Ishikawa (cell line): ENCODE data around the gene DYNC1LI2.
A peak's percentile ranks its signal among the peaks of the same experiment; 100 is the strongest.

Experiments used
- CEBPB ChIP-seq: IDR thresholded peaks from 2 replicates; pipeline ENCODE4 v1.6.1; 2012
- CREB1 ChIP-seq: IDR thresholded peaks from 2 replicates; pipeline ENCODE4 v1.6.1; 2012; ENCODE audit warnings: low read depth
- EGR1 ChIP-seq: IDR thresholded peaks from 2 replicates; pipeline ENCODE4 v1.6.1; 2012
- EP300 ChIP-seq: IDR thresholded peaks from 2 replicates; pipeline ENCODE4 v1.6.1; 2012; ENCODE audit warnings: borderline replicate concordance
- FOXM1 ChIP-seq: IDR thresholded peaks from 2 replicates; pipeline ENCODE4 v1.6.1; 2012; ENCODE audit warnings: low read depth, borderline replicate concordance
- MAX ChIP-seq: IDR thresholded peaks from 2 replicates; pipeline ENCODE4 v1.6.1; 2012
- NFIC ChIP-seq: IDR thresholded peaks from 2 replicates; pipeline ENCODE4 v1.6.1; 2012
- RAD21 ChIP-seq: IDR thresholded peaks from 2 replicates; pipeline ENCODE4 v1.6.1; 2012; ENCODE audit warnings: low read depth
- TAF1 ChIP-seq: IDR thresholded peaks from 2 replicates; pipeline ENCODE4 v1.6.1; 2012; ENCODE audit warnings: low read depth, mild to moderate bottlenecking
- TCF12 ChIP-seq: IDR thresholded peaks from 2 replicates; pipeline ENCODE4 v1.6.1; 2012; ENCODE audit warnings: low read depth
- TEAD4 ChIP-seq: IDR thresholded peaks from 2 replicates; pipeline ENCODE4 v1.6.1; 2012
- YY1 ChIP-seq: IDR thresholded peaks from 2 replicates; pipeline ENCODE4 v1.6.1; 2012; ENCODE audit warnings: low read depth
- ZBTB7A ChIP-seq: IDR thresholded peaks from 2 replicates; pipeline ENCODE4 v1.6.1; 2012; ENCODE audit warnings: low read depth
- TF ChIP-seq, protein P1 (sequence below): IDR thresholded peaks from 2 replicates; pipeline ENCODE4 v1.6.1; 2012; ENCODE audit warnings: low read depth, mild to moderate bottlenecking
- TF ChIP-seq, protein P2 (sequence below): IDR thresholded peaks from 2 replicates; pipeline ENCODE4 v1.6.1; 2012

Gene DYNC1LI2

DNA sequence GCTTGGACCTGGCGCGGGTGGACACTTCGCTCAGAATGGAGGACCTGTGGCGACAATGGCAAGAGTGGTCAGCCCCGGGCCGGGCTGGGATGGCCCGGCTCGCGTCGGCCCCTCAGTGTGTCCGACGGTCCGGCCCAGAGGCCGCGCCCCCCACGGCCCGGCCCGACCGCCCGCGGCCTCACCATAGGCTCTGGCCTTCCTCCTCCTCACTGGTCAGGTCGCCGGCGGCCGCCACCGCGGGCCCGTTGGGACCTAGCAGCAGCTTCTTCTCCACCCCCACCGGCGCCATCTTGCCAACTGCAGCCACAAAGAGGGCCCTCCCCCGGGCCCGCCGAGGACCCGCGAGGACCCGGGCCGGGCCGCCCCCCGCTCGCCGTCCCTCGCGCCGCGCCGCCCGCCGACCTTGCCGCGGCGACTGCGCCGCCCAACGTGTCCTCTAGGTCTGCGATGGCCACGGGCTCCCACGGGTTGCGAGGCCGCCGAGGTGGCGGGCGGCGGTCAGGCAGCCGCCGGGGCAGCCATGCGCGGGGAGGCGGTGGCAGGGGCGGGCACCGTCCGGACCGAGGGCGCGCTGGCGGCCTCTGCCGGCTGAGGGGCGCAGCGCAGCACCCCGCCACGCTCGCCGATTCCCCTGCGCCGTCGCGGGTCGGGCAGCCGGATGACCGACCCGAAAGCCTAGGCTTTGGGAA, at the start of gene DYNC1LI2:
Gene DYNC1LI2, minus strand, starts transcription at position 307 of the 689 bp plus-strand sequence. Its CDS starts 18 bp downstream, at position 289.
- TF ChIP-seq TEAD4 (no peak), EP300 (no peak), NFIC (no peak), RAD21 (peak; percentile 27; the same call in 1 of the 2 replicates), ZBTB7A (peak; percentile 17; the same call in 1 of the 2 replicates), CREB1 (no peak), MAX (peak; percentile 43; the same call in 1 of the 2 replicates), TCF12 (peak; percentile 26; the same call in 1 of the 2 replicates), FOXM1 (no peak), YY1 (peak; percentile 93), TAF1 (peak; percentile 92)
- TF ChIP-seq, protein P1, sequence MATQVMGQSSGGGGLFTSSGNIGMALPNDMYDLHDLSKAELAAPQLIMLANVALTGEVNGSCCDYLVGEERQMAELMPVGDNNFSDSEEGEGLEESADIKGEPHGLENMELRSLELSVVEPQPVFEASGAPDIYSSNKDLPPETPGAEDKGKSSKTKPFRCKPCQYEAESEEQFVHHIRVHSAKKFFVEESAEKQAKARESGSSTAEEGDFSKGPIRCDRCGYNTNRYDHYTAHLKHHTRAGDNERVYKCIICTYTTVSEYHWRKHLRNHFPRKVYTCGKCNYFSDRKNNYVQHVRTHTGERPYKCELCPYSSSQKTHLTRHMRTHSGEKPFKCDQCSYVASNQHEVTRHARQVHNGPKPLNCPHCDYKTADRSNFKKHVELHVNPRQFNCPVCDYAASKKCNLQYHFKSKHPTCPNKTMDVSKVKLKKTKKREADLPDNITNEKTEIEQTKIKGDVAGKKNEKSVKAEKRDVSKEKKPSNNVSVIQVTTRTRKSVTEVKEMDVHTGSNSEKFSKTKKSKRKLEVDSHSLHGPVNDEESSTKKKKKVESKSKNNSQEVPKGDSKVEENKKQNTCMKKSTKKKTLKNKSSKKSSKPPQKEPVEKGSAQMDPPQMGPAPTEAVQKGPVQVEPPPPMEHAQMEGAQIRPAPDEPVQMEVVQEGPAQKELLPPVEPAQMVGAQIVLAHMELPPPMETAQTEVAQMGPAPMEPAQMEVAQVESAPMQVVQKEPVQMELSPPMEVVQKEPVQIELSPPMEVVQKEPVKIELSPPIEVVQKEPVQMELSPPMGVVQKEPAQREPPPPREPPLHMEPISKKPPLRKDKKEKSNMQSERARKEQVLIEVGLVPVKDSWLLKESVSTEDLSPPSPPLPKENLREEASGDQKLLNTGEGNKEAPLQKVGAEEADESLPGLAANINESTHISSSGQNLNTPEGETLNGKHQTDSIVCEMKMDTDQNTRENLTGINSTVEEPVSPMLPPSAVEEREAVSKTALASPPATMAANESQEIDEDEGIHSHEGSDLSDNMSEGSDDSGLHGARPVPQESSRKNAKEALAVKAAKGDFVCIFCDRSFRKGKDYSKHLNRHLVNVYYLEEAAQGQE: no peak
- TF ChIP-seq, protein P2, sequence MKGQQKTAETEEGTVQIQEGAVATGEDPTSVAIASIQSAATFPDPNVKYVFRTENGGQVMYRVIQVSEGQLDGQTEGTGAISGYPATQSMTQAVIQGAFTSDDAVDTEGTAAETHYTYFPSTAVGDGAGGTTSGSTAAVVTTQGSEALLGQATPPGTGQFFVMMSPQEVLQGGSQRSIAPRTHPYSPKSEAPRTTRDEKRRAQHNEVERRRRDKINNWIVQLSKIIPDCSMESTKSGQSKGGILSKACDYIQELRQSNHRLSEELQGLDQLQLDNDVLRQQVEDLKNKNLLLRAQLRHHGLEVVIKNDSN: no peak

- TF ChIP-seq EP300 (no peak), YY1 (no peak), NFIC (no peak)
These were observed 49.4 kb upstream of the DYNC1LI2 start for GRCh38 chr16:66800856-66801255.

- TF ChIP-seq EGR1 (no peak), TCF12 (no peak), ZBTB7A (no peak), TEAD4 (no peak), RAD21 (no peak), CEBPB (no peak), TAF1 (no peak), NFIC (no peak)
These were observed 46.8 kb upstream of the DYNC1LI2 start for GRCh38 chr16:66798161-66798560.

DNA sequence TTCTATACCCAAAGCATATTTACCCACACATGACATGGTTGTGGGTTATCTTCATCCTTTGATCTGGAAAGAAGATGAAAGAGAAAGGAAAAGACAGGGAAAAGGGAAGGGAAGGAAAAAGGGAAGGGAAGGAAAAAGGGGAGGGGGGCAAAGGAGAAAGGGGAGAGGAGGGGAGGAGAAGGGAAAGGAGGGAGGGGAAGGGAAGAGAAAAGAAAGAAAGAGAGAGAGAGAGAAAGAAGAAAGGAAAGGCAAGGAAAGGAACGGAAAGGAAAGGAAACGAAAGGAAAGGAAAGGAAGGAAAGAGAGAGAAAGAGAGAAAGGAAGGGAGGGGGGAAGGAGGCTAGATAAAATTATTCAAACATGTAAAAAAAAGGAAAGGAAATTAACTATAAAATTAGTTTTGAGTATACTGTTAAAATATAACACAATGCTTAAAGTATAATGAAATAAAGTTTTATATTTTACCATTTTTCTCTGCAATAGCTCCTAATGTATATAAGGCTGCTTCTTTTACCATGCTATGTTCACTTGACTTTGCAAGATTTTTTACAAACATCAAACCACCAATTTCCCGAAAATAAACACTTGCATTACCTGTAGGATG, 38.8 kb upstream of the DYNC1LI2 start:
- TF ChIP-seq TEAD4 (no peak), TAF1 (no peak), FOXM1 (no peak), CEBPB (no peak)

- TF ChIP-seq YY1 (no peak), CREB1 (no peak), ZBTB7A (no peak), TEAD4 (no peak), EGR1 (no peak), NFIC (no peak), FOXM1 (no peak), TAF1 (no peak), RAD21 (no peak), CEBPB (no peak), TCF12 (no peak), MAX (no peak), EP300 (no peak)
- TF ChIP-seq, protein P1: no peak
- TF ChIP-seq, protein P2: no peak
These were observed 36.0 kb upstream of the DYNC1LI2 start for GRCh38 chr16:66787427-66787826.

DNA sequence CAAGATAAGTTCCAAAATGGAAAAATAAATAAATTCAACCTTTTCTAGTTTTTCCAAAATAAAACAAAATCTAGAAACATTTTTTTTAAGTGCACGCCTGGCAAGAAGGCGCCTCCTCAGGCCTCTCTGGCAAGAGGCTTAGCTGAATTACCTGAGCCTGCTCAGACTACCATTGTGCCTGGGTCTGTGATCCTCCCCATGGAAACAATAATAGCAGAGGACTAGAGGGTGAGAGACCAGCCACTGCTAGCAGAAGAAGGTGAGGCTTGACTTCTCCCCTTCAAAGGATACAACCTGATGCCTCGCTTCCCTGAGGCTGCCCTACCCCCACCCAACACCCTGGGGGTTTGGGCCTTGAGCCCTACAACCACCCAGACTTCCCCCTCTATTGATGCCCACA, 35.1 kb upstream of the DYNC1LI2 start:
- TF ChIP-seq ZBTB7A (no peak), NFIC (no peak), MAX (no peak)
